HL-60/S4 treated with retinoic acid at 250 ng/mL for 4 days and 3 days (cell line): ENCODE data around the gene PIK3CD.
"Not testable (repeated sequence)": the region's sequence is repeated elsewhere in the genome, so short reads cannot be mapped to it uniquely, and the experiment has no call there.

ENCODE experiments used
- in situ Hi-C: fragments of 300-500 bp; cut with MboI; formaldehyde crosslinking; loops from 2 replicates; pipeline ENCODE4 v1.7.0; 2022; ENCODE audit warnings: low sequenced_read_pairs

The PIK3CD gene

DNA sequence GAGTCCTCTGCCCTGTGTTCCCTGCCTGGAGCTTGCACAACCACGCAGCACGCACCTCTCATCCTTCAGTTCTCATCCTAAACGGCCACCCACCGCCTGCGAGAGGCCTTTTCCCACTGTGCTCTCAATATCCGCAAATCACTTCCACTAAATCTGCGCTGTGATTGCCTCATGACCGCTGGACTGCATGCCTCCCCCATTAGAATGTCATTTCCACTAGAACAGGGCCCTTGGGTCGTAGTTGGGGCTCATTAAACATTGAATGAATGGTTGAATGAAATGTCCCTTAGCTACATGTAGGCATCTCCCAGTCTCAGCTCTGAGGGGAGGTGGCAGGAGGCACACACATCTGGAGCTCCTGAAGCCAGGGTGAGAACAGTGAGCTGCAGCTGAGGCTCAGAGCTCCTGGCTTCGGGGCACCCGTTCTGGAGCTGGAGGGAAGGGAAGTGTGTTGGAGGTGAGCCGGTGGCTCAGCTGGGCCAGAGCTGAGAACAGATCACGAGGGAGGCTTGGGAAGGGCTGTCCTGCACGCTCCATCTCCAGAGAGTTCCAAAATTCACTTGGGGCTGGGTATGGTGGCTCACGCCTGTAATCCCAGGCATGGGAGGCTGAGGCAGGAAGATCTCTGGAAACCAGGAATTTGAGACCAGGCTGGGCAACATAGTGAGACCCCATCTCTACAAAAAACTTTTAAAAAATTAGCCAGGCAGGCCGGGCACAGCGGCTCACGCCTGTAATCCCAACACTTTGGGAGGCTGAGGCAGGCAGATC is 32.4 kb upstream of the PIK3CD start:
- in situ Hi-C loops: loop anchor here (25.0 kb wide), 1 partner anchor 243 kb away; no protein-coding TSS in a partner anchor

GRCh38 chr1:9621032-9621431 is 30.5 kb upstream of the PIK3CD start:
- in situ Hi-C loops: loop anchor here (25.0 kb wide), 1 partner anchor 241 kb away; no protein-coding TSS in a partner anchor

DNA sequence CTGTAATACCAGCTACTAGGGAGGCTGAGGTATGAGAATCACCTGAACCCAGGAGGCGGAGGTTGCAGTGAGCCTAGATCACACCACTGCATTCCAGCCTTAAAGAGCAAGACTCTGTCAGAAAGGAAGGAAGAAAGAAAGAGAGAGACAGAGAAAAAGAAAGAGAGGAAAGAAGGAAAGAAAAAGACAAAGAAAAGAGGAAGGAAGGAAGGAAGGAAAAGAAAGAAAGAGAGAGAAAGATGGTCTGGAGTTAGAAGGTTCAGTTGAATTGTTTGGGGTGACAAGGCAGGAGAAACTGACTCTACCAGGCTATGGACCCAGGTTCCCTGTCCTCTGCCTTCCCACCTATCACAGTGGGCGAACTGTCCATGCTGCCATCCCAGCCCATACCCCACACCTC is 27.4 kb upstream of the PIK3CD start:
- in situ Hi-C loops: loop anchor here (25.0 kb wide), 1 partner anchor 238 kb away; no protein-coding TSS in a partner anchor

- in situ Hi-C loops: not testable (repeated sequence)
These were observed 26.5 kb upstream of the PIK3CD start for GRCh38 chr1:9625030-9625429.

GRCh38 chr1:9626201-9626608 is 25.3 kb upstream of the PIK3CD start:
- in situ Hi-C loops: no loop called here

DNA sequence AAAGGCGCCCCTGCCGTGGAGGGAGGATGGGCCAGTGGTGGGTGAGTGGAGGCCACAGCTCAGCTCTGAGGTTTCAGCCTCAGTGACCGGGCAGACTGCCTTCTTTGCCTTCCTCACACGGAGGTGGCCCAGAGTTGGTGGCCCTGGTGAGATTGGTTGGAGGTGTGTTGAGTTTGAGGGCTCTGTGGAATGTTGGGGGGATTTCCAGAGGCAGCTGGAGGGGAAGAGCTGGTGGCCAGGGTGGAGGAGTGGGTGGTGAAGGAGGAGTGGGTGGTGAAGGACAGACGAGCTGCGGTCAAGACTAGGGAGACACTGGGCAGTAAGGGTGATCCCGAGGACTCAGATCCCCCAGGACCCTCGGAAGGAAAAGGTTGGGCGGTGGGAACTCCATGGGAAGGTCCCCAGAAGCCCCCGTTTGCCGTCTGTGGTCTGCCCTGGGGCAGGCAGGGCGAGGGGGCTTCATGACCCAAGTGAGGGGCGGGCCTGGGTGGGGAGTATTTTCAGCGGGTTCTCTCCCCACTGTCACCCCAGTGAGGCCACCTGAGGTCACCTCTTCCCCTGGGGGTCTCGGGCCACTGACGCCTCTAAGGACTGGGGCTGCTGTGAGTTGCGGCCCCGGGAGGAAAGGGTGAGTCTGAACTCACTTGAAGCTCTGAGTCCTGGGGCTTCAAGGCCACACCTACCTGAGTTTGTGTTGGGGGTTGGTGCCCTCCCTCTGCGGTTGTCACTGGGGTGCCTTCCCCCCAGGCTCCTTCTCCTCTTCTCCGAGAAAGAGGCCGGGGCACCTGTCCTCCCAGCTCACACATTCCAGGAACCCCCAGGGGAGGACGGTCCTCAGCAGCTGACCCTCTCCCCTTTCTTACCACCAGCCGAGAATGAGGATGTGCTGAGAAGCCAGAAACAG is 22.7 kb upstream of the PIK3CD start:
- in situ Hi-C loops: no loop called here

DNA sequence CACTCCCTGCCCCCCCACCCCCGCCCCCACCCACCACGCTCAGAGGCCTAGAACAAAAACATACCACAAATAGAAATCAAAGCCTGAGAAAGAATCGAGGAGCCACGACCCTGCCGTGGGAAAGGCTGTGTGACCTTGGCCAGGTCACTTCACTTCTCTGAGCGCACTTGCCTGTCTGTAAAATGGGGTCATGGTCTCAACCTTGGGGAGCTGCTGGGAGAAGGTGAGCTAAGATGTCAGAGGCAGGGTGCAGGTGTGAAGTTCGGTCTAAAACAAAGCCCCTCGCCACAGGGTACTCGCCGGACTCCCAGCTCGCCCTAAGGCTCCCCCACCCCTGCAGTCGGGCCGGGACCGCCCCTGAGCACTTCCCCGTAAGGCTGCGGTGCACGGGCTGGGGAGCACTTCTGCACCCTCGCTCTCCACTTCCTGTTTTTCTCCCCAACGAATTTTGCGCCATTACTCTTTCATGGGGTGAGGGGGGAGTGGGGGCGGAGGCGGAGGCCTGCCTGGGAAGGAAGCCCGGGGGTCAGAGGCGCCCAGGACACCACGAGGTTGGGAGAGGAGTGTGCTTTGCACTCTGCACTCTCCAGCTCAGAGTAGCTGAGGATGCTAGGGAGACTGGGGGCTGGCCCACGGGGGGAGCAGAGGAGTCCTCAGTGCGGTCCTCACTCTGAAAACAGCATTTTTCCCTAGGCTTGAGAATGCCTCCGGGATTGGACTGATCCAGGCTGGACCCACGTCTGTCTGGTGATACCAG is 21.9 kb upstream of the PIK3CD start:
- in situ Hi-C loops: loop anchor here (10.0 kb wide), 1 partner anchor 85 kb away; no protein-coding TSS in a partner anchor

- in situ Hi-C loops: loop anchor here (10.0 kb wide), 1 partner anchor 84 kb away; no protein-coding TSS in a partner anchor
These were observed 21.0 kb upstream of the PIK3CD start for GRCh38 chr1:9630331-9631111.

GRCh38 chr1:9631613-9632012 is 19.9 kb upstream of the PIK3CD start:
- in situ Hi-C loops: loop anchor here (10.0 kb wide), 1 partner anchor 83 kb away; no protein-coding TSS in a partner anchor

- in situ Hi-C loops: loop anchor here (10.0 kb wide), 1 partner anchor 81 kb away; no protein-coding TSS in a partner anchor
These were observed 18.0 kb upstream of the PIK3CD start for GRCh38 chr1:9633493-9633892.

GRCh38 chr1:9634582-9634981 is 16.9 kb upstream of the PIK3CD start:
- in situ Hi-C loops: loop anchor here (10.0 kb wide), 1 partner anchor 80 kb away; no protein-coding TSS in a partner anchor

DNA sequence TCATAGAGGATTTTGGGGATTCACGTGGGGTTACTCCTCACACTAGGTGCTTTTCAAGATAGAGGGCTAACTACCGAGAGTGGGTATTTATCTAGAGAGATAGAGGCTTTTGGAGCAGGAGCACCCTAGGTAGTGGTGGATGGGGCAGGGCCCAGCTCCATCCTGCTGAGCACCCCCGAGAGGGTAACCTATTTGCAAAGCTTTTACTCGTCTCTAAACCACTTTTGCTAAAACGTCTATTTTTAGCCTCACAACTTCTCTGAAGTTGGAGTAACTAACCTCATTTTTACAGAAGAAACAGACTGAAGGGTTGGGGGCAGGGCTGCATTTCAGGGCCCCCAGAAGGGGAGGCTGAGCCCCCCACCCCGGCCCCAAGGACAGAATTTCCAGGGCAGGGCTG is 12.3 kb upstream of the PIK3CD start:
- in situ Hi-C loops: loop anchor here (10.0 kb wide), 1 partner anchor 76 kb away; no protein-coding TSS in a partner anchor

DNA sequence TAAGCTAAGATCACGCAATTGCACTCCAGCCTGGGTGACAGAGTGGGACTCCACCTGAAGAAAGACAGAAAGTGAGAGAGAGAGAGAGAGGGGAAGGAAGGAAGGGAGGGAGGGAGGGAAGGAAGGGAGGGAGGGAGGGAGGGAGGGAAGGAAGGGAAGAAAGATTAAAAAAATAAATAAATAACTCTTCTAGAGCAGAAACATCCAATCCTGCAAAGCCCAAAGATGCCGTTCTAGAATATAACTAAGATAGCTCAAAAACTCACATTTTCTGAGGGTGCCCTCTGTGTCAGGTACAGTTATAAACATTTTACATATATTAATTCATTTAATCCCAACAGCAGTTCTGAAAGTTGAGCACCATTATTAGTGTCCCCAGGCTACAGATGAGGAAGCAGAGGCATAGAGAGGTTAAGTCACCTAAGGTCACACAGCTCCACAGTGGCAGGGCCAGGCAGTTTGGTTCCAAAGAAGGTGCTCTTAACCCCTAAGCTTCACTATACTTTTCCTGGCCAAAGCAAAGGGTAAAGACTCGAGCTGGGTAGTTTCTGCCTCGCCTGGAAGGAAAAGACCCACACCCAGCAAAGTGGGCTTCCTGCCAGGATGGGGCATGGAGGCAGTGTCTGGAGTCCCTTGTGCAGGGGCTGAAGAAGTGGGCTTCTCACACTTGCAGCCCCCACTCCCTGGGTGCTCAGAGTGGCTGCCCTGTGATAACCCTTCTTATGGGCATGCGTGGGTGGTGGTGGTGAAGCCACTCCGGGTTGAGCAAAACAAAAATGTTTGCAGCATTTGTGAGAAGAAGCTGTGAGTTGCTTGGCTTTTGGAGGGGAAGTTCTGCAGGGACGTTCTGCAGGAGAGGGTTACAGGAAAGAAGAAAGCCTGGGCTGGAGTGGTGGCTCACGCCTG is 7.9 kb upstream of the PIK3CD start:
- in situ Hi-C loops: no loop called here

GRCh38 chr1:9646037-9646436 is 5.5 kb upstream of the PIK3CD start:
- in situ Hi-C loops: no loop called here

GRCh38 chr1:9648171-9648570 is 3.4 kb upstream of the PIK3CD start:
- in situ Hi-C loops: no loop called here

DNA sequence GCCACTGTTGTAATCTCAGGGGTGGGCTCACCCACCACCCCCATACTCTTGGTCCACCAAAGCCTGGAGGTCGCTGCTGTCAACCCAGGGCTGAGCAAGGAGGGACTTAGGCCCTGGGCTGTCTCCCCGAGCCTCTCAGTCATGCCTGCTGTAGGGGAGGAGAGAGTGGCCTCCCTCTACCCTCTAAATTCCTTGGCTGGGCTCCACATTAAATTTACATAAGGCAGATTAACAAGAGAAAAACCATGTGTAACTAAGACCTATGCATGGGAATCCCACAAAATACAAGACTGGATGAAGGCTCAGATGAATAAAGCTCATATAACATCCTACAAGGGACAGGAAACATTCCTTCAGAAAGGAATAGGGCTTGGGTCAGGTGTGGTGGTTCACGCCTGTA is 1.8 kb upstream of the PIK3CD start:
- in situ Hi-C loops: no loop called here

DNA sequence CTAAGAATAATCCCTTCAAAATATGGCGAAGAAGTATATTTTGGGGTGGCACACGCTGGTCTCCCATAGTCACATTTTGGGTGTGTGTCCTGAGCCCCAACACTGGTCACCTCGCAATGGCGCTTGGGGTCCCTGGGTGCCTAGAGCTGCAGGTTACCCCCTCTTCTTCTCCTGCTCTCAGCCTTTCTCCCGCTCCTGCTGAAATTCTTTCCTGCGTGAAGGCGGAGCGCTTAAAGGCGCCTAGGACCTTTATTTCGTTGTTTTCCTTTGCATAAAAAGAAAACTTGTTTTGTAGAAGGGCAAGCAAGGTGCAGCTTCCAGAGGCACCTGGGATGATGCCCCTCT is 339 bp upstream of the PIK3CD start:
- in situ Hi-C loops: no loop called here

DNA sequence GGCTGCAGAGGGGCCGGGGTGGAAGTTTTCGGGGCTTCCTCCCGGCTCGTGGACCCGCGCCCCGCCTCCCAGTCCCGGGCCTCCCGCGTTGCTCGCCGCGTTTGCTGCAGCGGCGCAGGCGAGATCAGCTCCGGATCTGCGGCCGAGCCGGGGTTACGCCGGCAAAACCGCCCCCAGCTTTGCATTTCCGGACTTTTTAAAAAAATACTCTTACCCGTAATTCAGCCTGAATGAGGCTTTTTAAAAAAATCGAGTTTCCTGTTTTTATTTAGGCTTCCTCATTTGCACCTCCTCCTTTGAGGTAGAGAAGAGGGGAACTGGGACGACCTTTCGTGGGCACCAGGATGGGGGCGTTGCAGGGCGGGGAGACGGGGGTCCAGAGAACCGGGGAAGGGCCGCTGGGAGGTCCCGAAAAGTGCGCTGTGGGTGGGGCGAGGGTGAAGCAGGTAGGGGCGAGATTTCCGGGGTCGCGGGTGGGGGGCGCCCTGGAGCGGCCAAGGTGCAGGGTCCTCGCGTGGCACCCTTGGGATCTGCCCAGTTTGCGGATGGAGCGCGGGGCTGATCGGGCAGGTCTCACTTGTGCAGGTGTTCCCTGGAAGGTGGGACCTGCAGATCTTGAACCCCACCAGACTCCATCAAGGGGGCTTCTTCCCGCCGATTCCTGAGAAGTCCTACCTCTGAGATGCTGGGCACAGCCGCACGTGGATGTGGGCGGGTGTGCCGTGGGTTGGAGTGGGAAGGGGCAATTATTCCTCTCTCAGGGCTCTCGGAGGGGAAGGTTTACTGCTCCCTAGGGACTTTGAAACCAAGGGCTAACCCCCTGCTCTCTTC is 1.1 kb downstream of the PIK3CD start:
- in situ Hi-C loops: no loop called here
